Neural crest cell (in vitro differentiated cells): ENCODE results near the gene HEBP1. TPM values are rescaled to one million over a fixed set of nuclear protein-coding genes. Genes with fewer than 3 reads are reported as not detected.

Experiments used
- DNase-seq: peaks from one replicate; pipeline ENCODE4 v3.0.0; 2021; ENCODE audit warnings: low read depth, mixed read lengths, low spot score
- H3K27ac Mint-ChIP-seq: one replicate; pipeline ENCODE4 v1.8.0; 2021; ENCODE audit warnings: mild to moderate bottlenecking, mixed read lengths; ENCODE audit not compliant: unreplicated experiment
- H3K27me3 Mint-ChIP-seq: 2 replicates; pipeline ENCODE4 v1.8.0; 2021; ENCODE audit warnings: low read depth, mild to moderate bottlenecking, mixed read lengths
- H3K36me3 Mint-ChIP-seq: 2 replicates; pipeline ENCODE4 v1.8.0; 2021; ENCODE audit warnings: low read depth, mild to moderate bottlenecking, mixed read lengths
- H3K4me1 Mint-ChIP-seq: 2 replicates; pipeline ENCODE4 v1.8.0; 2021; ENCODE audit warnings: mixed read lengths
- H3K4me3 Mint-ChIP-seq: one replicate; pipeline ENCODE4 v1.8.0; 2021; ENCODE audit warnings: mild to moderate bottlenecking, mixed read lengths
- H3K9me3 Mint-ChIP-seq: 2 replicates; pipeline ENCODE4 v1.8.0; 2021; ENCODE audit warnings: mixed read lengths
- total RNA-seq: library from RNA; stranded (reverse); gene quantifications from 2 replicates; pipeline ENCODE4 v1.2.1, GENCODE V29; 2021
- TF ChIP-seq, protein P1 (sequence below): fragments of 200-600 bp; sonication (generic); conservative IDR thresholded peaks from 2 replicates; pipeline ENCODE4 v1.5.0; 2021; ENCODE audit warnings: antibody characterized with exemption, mild to moderate bottlenecking

The HEBP1 gene
- total RNA-seq, 1 donor from 2014 or later = 23.6 TPM

- Mint-ChIP-seq H3K27ac (peak overlapping the region; percentile 52), H3K4me3 (peak overlapping the region; percentile 90), H3K9me3 (no peaks in the 10 kb centered on the region), H3K4me1 (peaks cover 23% of the 10 kb centered on the region), H3K36me3 (no peaks in the 10 kb centered on the region), H3K27me3 (peaks cover 31% of the 10 kb centered on the region)
- DNase-seq = no peak
- TF ChIP-seq, protein P1, sequence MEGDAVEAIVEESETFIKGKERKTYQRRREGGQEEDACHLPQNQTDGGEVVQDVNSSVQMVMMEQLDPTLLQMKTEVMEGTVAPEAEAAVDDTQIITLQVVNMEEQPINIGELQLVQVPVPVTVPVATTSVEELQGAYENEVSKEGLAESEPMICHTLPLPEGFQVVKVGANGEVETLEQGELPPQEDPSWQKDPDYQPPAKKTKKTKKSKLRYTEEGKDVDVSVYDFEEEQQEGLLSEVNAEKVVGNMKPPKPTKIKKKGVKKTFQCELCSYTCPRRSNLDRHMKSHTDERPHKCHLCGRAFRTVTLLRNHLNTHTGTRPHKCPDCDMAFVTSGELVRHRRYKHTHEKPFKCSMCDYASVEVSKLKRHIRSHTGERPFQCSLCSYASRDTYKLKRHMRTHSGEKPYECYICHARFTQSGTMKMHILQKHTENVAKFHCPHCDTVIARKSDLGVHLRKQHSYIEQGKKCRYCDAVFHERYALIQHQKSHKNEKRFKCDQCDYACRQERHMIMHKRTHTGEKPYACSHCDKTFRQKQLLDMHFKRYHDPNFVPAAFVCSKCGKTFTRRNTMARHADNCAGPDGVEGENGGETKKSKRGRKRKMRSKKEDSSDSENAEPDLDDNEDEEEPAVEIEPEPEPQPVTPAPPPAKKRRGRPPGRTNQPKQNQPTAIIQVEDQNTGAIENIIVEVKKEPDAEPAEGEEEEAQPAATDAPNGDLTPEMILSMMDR = no peak
Measured at GRCh38 chr12:13000616-13000924, 505 bp upstream of the HEBP1 start.

DNA sequence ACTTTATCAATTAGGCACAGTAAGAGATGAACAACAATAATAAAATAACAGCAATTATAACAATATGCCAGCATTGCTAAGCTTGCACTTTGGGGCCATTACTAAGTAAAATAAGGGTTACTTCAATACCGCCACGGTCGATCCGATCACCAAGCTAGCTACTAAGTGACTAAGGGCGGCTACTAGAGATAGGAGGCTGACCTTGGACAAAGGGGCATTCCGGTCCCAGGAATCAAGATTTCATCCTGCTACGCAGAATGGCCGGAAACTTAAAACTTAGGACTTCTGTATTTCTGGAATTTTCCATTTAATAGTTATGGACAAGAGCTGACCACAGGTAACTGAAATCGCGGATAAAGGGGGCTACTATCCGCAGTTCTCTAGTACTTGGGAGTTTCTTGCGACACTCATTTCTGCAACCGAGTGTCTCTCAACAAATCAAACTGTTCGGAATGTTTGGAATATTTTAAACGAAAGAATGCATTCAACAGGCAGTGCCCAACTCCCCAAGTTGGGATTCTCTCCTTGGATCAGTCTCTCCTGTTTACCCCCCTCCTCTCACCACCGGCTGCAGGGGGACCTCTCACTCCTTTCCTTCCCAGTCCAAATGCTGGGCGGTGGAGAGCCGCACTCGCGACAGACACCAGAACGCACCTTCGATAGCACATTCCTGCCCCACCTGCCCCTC is 650 bp downstream of the HEBP1 start:
- H3K9me3 Mint-ChIP-seq = no peaks in the 10 kb centered on the region
- DNase-seq = no peak
- no peak overlapping the region for H3K27ac Mint-ChIP-seq

GRCh38 chr12:12998248-12998647 is 1.8 kb downstream of the HEBP1 start:
- Mint-ChIP-seq H3K4me3 (peak overlapping the region; percentile 20), H3K27me3 (peaks cover 25% of the 10 kb centered on the region), H3K4me1 (peaks cover 23% of the 10 kb centered on the region), H3K9me3 (no peaks in the 10 kb centered on the region), H3K36me3 (no peaks in the 10 kb centered on the region), H3K27ac (no peak overlapping the region)
- DNase-seq = no peak
- TF ChIP-seq, protein P1 = no peak

More for the DNA sequence above, 650 bp downstream of the HEBP1 start:
- Mint-ChIP-seq H3K4me1 (peaks cover 23% of the 10 kb centered on the region), H3K4me3 (peak overlapping the region; percentile 90), H3K27me3 (peaks cover 31% of the 10 kb centered on the region), H3K36me3 (no peaks in the 10 kb centered on the region)
- TF ChIP-seq, protein P1 = peak; percentile 26

- Mint-ChIP-seq H3K4me1 (peaks cover 23% of the 10 kb centered on the region), H3K4me3 (peak overlapping the region; percentile 52), H3K36me3 (no peaks in the 10 kb centered on the region)
Measured at GRCh38 chr12:12997734-12998133, 2.3 kb downstream of the HEBP1 start.

GRCh38 chr12:12997156-12997555 is 2.9 kb downstream of the HEBP1 start:
- Mint-ChIP-seq H3K27me3 (peaks cover 15% of the 10 kb centered on the region), H3K4me3 (peak overlapping the region; percentile 52), H3K36me3 (no peaks in the 10 kb centered on the region), H3K27ac (no peak overlapping the region), H3K9me3 (no peaks in the 10 kb centered on the region), H3K4me1 (peaks cover 23% of the 10 kb centered on the region)
- TF ChIP-seq, protein P1 = no peak
- no peak for DNase-seq

More at GRCh38 chr12:12997734-12998133, 2.3 kb downstream of the HEBP1 start:
- H3K27ac Mint-ChIP-seq = no peak overlapping the region
- no peak for DNase-seq
- no peaks in the 10 kb centered on the region for H3K9me3 Mint-ChIP-seq
- TF ChIP-seq, protein P1 = no peak
- H3K27me3 Mint-ChIP-seq = peaks cover 20% of the 10 kb centered on the region
